ENCODE results near the gene CYB5R2. TPM values are rescaled to one million over a fixed set of nuclear protein-coding genes. Genes with fewer than 3 reads are reported as not detected.
A peak's percentile ranks its signal among the peaks of the same experiment; 100 is the strongest.

Gene CYB5R2
- total RNA-seq, 1 experiment from 2014 or later = 0.17 TPM

GRCh38 chr11:7638710-7639642 lies 34.3 kb downstream of the CYB5R2 start:
- no peak for DNase-seq (ENCODE audit: low read depth)

- no peak for DNase-seq (ENCODE audit: low read depth)
Measured at GRCh38 chr11:7637447-7638157, 35.7 kb downstream of the CYB5R2 start.

- no peak for DNase-seq (ENCODE audit: low read depth)
Measured at GRCh38 chr11:7636350-7636749, 37.0 kb downstream of the CYB5R2 start.

GRCh38 chr11:7635708-7636107 lies 37.6 kb downstream of the CYB5R2 start:
- no peak for DNase-seq (ENCODE audit: low read depth)

- peak; percentile 8 for DNase-seq (ENCODE audit: low read depth)
Measured at GRCh38 chr11:7635137-7635536, 38.2 kb downstream of the CYB5R2 start.

- DNase-seq (ENCODE audit: low read depth) = no peak
Measured at GRCh38 chr11:7632211-7632610, 41.1 kb downstream of the CYB5R2 start.

GRCh38 chr11:7630002-7630401 lies 43.3 kb downstream of the CYB5R2 start:
- no peak for DNase-seq (ENCODE audit: low read depth)

- DNase-seq (ENCODE audit: low read depth) = no peak
Measured at GRCh38 chr11:7628660-7629059, 44.6 kb downstream of the CYB5R2 start.

GRCh38 chr11:7622721-7623120 lies 50.6 kb downstream of the CYB5R2 start:
- no peak for DNase-seq (ENCODE audit: low read depth)

- no peak for DNase-seq (ENCODE audit: low read depth)
Measured at GRCh38 chr11:7621554-7621953, 51.7 kb downstream of the CYB5R2 start.

- no peak for DNase-seq (ENCODE audit: low read depth)
Measured at GRCh38 chr11:7621090-7621489, 52.2 kb downstream of the CYB5R2 start.

- DNase-seq (ENCODE audit: low read depth) = no peak
Measured at GRCh38 chr11:7619322-7619721, 54.0 kb downstream of the CYB5R2 start.

GRCh38 chr11:7617032-7617431 lies 56.3 kb downstream of the CYB5R2 start:
- no peak for DNase-seq (ENCODE audit: low read depth)

Other genes with a start within 250 kb of the CYB5R2 start
- gene OLFML1, start 188.0 kb downstream of the CYB5R2 start, total RNA-seq (2014; rRNA removed) = not detected in 2 replicates
- 4.7 and 5.0 TPM in 2 replicates for gene PPFIBP2, start 159.5 kb downstream of the CYB5R2 start, total RNA-seq (2014; rRNA removed)
- gene OVCH2, start 33.0 kb upstream of the CYB5R2 start, total RNA-seq (2014; rRNA removed) = not detected in 2 replicates
- not detected in 2 replicates for gene OR5P2, start 123.4 kb upstream of the CYB5R2 start, total RNA-seq (2014; rRNA removed)
- gene OR5P3, start 157.3 kb upstream of the CYB5R2 start, total RNA-seq (2014; rRNA removed) = not detected in 2 replicates

Measured in LHCN-M2 (cell line).